HG03039 (cell line): ENCODE results near the gene PTGDS.

ENCODE experiments used
- ATAC-seq: cut with Tn5 transposase; IDR thresholded peaks from one replicate; pipeline ENCODE4 v1.9.1; 2021; ENCODE audit warnings: mild to moderate bottlenecking, moderate library complexity; ENCODE audit not compliant: unreplicated experiment

The PTGDS gene

GRCh38 chr9:136972335-136972734 lies 5.0 kb upstream of the PTGDS start:
- no peak for ATAC-seq

GRCh38 chr9:136972743-136973142 lies 4.6 kb upstream of the PTGDS start:
- ATAC-seq, result no peak

GRCh38 chr9:136973618-136974617 lies 3.4 kb upstream of the PTGDS start:
- no peak for ATAC-seq

GRCh38 chr9:136974817-136975535 lies 2.3 kb upstream of the PTGDS start:
- no peak for ATAC-seq

DNA sequence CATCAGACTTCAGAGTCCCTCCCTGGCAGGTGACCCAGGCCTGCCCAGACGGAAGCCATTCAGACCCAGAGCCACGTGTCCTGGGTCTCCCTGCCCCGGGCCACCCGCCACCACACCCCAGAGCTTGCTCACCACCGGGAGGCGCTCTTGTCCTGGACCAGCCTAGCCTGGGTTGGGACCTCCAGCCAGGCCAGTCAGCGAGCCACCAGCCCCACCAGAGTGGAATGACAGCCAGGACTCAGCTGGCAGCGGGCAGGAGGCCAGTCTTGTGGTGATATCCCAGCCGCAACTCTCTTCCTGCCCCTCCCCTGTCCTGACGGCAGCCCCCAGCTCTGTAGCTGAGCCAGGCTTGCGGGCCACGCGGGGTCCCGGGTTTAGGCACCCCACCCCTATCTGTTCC lies 1.7 kb upstream of the PTGDS start:
- no peak for ATAC-seq

DNA sequence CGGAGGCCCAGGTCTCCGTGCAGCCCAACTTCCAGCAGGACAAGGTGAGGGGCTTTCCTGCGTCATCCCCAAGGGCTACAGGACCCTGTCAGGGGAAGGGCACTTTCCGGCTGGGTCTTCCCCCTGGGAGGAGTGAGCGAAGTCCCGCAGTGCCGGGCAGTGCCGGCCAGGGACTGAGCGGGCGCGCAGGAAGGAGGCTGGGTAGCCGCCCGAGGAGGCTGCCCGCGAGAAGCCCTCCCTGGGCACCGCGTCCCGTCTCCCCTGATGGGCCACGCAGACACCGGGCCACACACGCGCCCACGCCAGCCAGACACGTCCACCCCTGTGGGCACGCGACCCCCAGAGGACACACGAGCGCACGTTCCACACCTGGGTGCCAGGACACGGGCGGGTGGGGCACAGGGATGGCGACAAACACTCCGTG lies 357 bp downstream of the PTGDS start:
- ATAC-seq, result no peak

- ATAC-seq, result no peak
These were observed 965 bp downstream of the PTGDS start for GRCh38 chr9:136978073-136978864.

DNA sequence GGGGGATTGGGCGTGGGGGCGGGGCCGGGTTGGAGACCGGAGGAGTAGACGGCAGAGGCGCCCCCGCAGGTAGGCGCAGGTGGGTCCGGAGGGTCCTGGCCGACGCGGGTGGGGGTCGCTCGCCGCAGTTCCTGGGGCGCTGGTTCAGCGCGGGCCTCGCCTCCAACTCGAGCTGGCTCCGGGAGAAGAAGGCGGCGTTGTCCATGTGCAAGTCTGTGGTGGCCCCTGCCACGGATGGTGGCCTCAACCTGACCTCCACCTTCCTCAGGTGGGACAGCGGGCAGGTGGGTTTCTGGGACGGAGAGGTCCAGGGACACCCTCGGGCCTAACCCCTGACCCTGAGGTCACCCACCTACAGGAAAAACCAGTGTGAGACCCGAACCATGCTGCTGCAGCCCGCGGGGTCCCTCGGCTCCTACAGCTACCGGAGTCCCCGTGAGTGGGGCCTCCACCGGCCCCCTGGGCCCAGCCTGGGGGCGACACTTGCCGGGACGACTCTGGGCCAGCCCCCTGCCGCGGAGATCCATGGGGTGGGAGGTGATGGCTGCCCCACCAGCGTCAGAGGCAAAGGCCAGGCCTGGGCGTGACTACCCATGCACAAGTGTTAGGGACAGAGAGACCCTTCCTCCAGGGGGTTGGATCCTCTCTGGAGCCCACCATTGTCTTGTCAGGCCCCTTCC lies 1.7 kb downstream of the PTGDS start:
- ATAC-seq, result no peak

DNA sequence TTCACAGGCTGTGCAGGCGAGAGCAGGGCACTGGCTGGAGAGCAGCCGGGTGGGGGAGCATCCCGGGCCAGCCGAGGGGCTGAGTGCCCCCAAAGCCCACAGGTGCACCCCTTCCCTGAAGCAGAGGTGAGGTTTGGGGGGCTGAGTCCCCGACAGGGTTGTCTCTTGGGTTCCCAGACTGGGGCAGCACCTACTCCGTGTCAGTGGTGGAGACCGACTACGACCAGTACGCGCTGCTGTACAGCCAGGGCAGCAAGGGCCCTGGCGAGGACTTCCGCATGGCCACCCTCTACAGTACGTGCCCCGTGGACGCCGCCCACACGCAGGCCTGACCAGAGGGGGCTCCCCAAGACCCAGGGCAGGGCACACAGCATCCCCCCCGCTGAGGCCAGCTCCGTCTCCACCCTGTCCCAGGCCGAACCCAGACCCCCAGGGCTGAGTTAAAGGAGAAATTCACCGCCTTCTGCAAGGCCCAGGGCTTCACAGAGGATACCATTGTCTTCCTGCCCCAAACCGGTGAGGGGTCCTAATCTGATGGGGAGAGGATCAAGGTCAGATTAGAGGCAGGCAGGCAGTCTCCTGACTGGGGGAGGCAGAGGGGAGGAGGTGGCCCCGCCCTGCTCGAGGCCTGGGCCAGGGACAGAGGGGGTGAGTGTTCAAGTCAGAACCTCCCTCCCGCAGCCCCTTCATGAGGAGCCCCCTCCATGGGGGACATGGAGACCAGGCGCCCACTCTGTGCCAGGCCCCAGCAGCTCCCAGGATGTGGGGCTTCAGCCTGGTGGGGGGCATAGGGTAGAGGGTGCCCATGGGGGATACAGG lies 2.7 kb downstream of the PTGDS start:
- no peak for ATAC-seq

GRCh38 chr9:136980669-136981478 lies 3.6 kb downstream of the PTGDS start:
- ATAC-seq, result no peak

DNA sequence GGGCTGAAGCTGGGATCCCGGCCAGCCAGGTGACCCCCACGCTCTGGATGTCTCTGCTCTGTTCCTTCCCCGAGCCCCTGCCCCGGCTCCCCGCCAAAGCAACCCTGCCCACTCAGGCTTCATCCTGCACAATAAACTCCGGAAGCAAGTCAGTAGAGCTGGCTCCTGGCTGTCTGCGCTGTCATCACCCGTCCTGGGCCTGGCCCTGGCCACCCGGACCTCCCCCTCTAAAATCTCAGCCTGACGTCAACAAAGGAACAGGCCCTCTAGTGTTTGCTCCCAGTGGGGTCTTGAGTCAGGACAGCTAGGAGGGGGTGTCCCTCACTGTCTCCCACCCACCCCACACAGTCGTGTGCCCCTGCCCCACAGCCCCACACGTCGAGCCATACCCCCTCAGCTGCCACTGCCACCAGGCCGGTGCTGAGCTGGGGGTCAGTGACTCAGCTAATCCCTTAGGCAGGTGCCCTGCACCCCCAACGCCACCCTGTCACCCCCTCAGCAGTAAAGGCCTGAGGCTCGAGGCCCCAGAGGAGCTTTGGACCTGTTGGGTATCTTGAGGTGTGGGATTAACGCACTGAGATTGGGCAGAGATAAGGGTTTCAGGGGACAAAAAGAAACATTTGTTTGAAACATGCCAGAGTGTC lies 4.4 kb downstream of the PTGDS start:
- ATAC-seq, result no peak

DNA sequence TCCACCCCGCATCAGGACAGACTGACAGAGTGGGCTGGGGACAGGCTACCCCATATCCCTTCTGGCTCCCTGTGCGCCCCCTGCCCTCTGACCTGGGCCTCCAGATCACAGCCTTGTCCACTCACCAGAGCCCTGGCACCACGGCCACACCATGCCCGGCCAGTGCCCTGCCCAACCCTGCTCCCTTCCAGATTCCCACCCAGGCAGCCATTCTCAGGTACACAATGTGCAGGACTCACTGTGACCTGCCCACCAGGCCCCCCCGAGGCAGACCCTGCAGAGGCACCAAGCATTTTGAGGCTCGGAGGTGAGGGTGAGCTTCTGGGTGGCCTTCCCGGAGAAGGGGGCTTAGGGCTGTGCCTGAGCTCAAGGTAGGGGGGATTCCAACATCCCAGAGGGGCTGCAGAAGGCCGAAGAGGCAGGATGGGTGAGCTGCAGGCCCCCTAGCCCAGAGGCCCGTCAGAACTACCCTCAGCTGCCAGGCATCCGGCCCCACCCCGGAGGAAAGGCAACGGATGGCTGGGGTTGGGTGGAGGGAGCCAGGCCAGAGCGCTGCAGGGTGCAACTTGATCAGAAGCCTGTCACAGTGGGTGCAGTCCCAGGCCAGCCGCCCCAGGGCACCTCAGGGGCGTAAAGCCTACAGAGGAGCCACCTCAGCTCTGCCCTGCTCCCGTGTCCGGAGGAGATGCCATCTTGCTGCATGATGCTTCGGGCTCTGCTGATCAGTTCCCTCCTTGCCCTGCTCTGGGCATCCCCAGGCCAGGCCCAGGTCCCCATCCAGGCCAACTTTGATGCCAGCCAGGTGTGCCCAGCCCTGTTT lies 5.1 kb downstream of the PTGDS start, which contains the start of gene LCNL1:
Gene LCNL1, plus strand, starts transcription at position 762 of the 820 bp plus-strand sequence. CDS start 594 bp downstream, outside the sequence.
- ATAC-seq, result no peak

DNA sequence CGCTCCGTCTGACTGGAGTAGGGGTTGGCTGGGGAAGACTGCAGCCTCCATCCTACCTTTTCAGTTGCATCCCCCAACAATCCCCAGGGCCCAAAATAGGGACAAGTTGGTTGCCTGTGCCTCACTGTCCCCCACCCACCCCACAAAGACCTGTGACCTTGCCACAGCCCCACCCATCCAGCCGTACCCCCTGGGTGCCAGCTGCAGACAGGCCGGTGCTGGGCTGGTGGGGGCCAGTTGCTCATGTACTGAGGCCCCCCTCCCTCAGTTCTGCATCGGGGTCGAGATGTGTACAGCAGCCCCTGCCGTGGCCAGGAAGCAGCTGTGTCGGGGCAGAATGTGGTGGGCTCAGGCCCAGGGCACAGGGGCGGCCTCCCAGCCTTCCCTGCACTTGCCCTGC lies 5.9 kb downstream of the PTGDS start:
- no peak for ATAC-seq

GRCh38 chr9:136983656-136984314 lies 6.5 kb downstream of the PTGDS start:
- no peak for ATAC-seq

DNA sequence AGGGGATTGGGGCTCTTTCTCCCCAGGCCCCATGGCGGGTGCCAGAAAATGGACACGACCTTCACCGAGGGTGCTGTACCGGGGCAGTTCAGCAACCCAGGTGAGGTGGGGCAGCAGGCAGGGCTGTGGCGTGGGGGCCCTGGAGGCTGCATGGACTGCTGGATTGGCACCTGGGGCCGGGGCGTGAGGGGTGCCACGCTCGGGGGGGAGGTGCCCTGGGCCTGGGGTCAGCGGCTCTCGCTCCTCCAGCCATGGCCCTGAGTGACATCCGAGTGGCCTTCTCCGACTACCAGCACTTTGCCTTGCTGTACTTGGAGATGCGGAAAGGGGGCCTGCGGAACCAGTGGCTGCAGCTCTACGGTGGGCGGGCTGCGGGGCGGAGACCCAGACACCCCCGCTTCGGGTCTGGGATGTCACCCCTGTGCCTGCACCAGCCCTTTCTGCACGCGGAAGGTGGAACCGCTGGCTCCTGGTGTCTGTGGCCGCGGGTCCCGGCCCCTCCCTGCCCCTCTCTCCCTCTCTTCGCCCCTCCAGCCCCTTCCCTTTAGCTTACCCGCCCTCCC lies 7.2 kb downstream of the PTGDS start:
- no peak for ATAC-seq

GRCh38 chr9:136985027-136985602 lies 7.8 kb downstream of the PTGDS start:
- no peak for ATAC-seq
